ENCODE data around the gene PRKN.

Gene PRKN

GRCh38 chr6:162017536-162017935 is 710.0 kb downstream of the PRKN start:
- H4K20me1 ChIP-seq (ENCODE audit: insufficient read depth, low read length), result no peaks in the 10 kb centered on the region
- H3K27ac ChIP-seq (ENCODE audit: low read length), result no peak overlapping the region
- H3K27me3 ChIP-seq (replicated peaks; ENCODE audit: insufficient read depth, low read length), result no peaks in the 10 kb centered on the region
- H3F3A ChIP-seq (ENCODE audit: insufficient read depth, low read length), result no peaks in the 10 kb centered on the region
- H2AFZ ChIP-seq (ENCODE audit: low read length), result no peak overlapping the region
- H3K36me3 ChIP-seq (replicated peaks; ENCODE audit: insufficient read depth, low read length), result no peaks in the 10 kb centered on the region
- H3K79me2 ChIP-seq (ENCODE audit: low read length), result no peaks in the 10 kb centered on the region
- no peaks in the 10 kb centered on the region for H3K9me2 ChIP-seq (replicated peaks; ENCODE audit: insufficient read depth, low read length)
- no peak for TF ChIP-seq CTCF (IDR thresholded peaks at IDR 0.05; ENCODE audit: low read length)
- no peak for TF ChIP-seq EZH2 (optimal IDR thresholded peaks at IDR 0.05; ENCODE audit: low read depth, low read length)
- TF ChIP-seq EZH2phosphoT487 (IDR thresholded peaks at IDR 0.05; ENCODE audit: low read length), result no peak
- no peak overlapping the region for H3K9ac ChIP-seq (ENCODE audit: low read length)
- DNase-seq, result no peak
- no peaks in the 10 kb centered on the region for H3K4me1 ChIP-seq (ENCODE audit: low read length)
- no peak overlapping the region for H3K4me2 ChIP-seq (ENCODE audit: low read depth, low read length)
- no peak overlapping the region for H3K4me3 ChIP-seq (ENCODE audit: low read length)
- no peaks in the 10 kb centered on the region for H3K9me3 ChIP-seq (replicated peaks; ENCODE audit: insufficient read depth, low read length)

- H3K27me3 ChIP-seq (replicated peaks; ENCODE audit: insufficient read depth, low read length), result no peaks in the 10 kb centered on the region
- no peak overlapping the region for H3K27ac ChIP-seq (ENCODE audit: low read length)
- H2AFZ ChIP-seq (ENCODE audit: low read length), result no peak overlapping the region
Observed at GRCh38 chr6:162014069-162014811, 713.3 kb downstream of the PRKN start.

GRCh38 chr6:162005372-162005771 is 722.2 kb downstream of the PRKN start:
- TF ChIP-seq CTCF (IDR thresholded peaks at IDR 0.05; ENCODE audit: low read length), result no peak
- no peak for TF ChIP-seq EZH2phosphoT487 (IDR thresholded peaks at IDR 0.05; ENCODE audit: low read length)
- TF ChIP-seq EZH2 (optimal IDR thresholded peaks at IDR 0.05; ENCODE audit: low read depth, low read length), result no peak
- H3K4me3 ChIP-seq (ENCODE audit: low read length), result no peak overlapping the region
- no peaks in the 10 kb centered on the region for H4K20me1 ChIP-seq (ENCODE audit: insufficient read depth, low read length)
- no peaks in the 10 kb centered on the region for H3K36me3 ChIP-seq (replicated peaks; ENCODE audit: insufficient read depth, low read length)
- H3K9me3 ChIP-seq (replicated peaks; ENCODE audit: insufficient read depth, low read length), result no peaks in the 10 kb centered on the region
- H2AFZ ChIP-seq (ENCODE audit: low read length), result no peak overlapping the region
- DNase-seq, result no peak
- no peak overlapping the region for H3K27ac ChIP-seq (ENCODE audit: low read length)
- no peaks in the 10 kb centered on the region for H3K4me1 ChIP-seq (ENCODE audit: low read length)
- no peak overlapping the region for H3K9ac ChIP-seq (ENCODE audit: low read length)
- no peak overlapping the region for H3K4me2 ChIP-seq (ENCODE audit: low read depth, low read length)
- H3K27me3 ChIP-seq (replicated peaks; ENCODE audit: insufficient read depth, low read length), result no peaks in the 10 kb centered on the region
- H3K79me2 ChIP-seq (ENCODE audit: low read length), result no peaks in the 10 kb centered on the region
- H3K9me2 ChIP-seq (replicated peaks; ENCODE audit: insufficient read depth, low read length), result no peaks in the 10 kb centered on the region
- no peaks in the 10 kb centered on the region for H3F3A ChIP-seq (ENCODE audit: insufficient read depth, low read length)

More at GRCh38 chr6:162014069-162014811, 713.3 kb downstream of the PRKN start:
- no peak overlapping the region for H3K4me3 ChIP-seq (ENCODE audit: low read length)
- no peaks in the 10 kb centered on the region for H4K20me1 ChIP-seq (ENCODE audit: insufficient read depth, low read length)
- no peaks in the 10 kb centered on the region for H3F3A ChIP-seq (ENCODE audit: insufficient read depth, low read length)
- H3K79me2 ChIP-seq (ENCODE audit: low read length), result no peaks in the 10 kb centered on the region
- no peak overlapping the region for H3K4me2 ChIP-seq (ENCODE audit: low read depth, low read length)
- DNase-seq, result no peak
- H3K9ac ChIP-seq (ENCODE audit: low read length), result no peak overlapping the region
- no peaks in the 10 kb centered on the region for H3K36me3 ChIP-seq (replicated peaks; ENCODE audit: insufficient read depth, low read length)
- no peaks in the 10 kb centered on the region for H3K9me2 ChIP-seq (replicated peaks; ENCODE audit: insufficient read depth, low read length)
- no peak for TF ChIP-seq EZH2phosphoT487 (IDR thresholded peaks at IDR 0.05; ENCODE audit: low read length)
- TF ChIP-seq CTCF (IDR thresholded peaks at IDR 0.05; ENCODE audit: low read length), result no peak
- TF ChIP-seq EZH2 (optimal IDR thresholded peaks at IDR 0.05; ENCODE audit: low read depth, low read length), result no peak
- no peaks in the 10 kb centered on the region for H3K9me3 ChIP-seq (replicated peaks; ENCODE audit: insufficient read depth, low read length)
- H3K4me1 ChIP-seq (ENCODE audit: low read length), result no peaks in the 10 kb centered on the region
